DOHH2 (cell line): ENCODE measurements around the gene LRRC61.
"Not testable (repeated sequence)": the region's sequence is repeated elsewhere in the genome, so short reads cannot be mapped to it uniquely, and the experiment has no call there.

Experiments used
- H3F3A ChIP-seq: fragments of 200-600 bp; sonication (generic), shearing (Covaris generic); 2 replicates; pipeline ENCODE4 v1.6.0; 2016; ENCODE audit warnings: antibody characterized with exemption, mild to moderate bottlenecking; ENCODE audit not compliant: control insufficient read depth, insufficient read depth
- H3K27ac ChIP-seq: fragments of 200-600 bp; sonication (generic); 2 replicates; pipeline ENCODE4 v1.5.1; 2014; ENCODE audit warnings: low read depth, mild to moderate bottlenecking, low read length, moderate library complexity
- H3K27me3 ChIP-seq: fragments of 200-600 bp; sonication (generic); 2 replicates; pipeline ENCODE4 v1.6.1; 2014; ENCODE audit warnings: mild to moderate bottlenecking, low read length, mixed read lengths; ENCODE audit not compliant: control insufficient read depth
- H3K36me3 ChIP-seq: fragments of 200-600 bp; sonication (generic); 2 replicates; pipeline ENCODE4 v1.6.1; 2014; ENCODE audit warnings: mild to moderate bottlenecking, low read length, moderate library complexity, mixed read lengths; ENCODE audit not compliant: control insufficient read depth
- H3K4me1 ChIP-seq: fragments of 200-600 bp; sonication (generic); 2 replicates; pipeline ENCODE4 v1.6.1; 2014; ENCODE audit warnings: mild to moderate bottlenecking, low read length, mixed read lengths; ENCODE audit not compliant: control insufficient read depth
- H3K4me2 ChIP-seq: fragments of 200-600 bp; sonication (generic); 2 replicates; pipeline ENCODE4 v1.6.0; 2014; ENCODE audit warnings: mild to moderate bottlenecking, low read length, moderate library complexity
- H3K4me3 ChIP-seq: fragments of 200-600 bp; sonication (generic); 2 replicates; pipeline ENCODE4 v1.5.1; 2014; ENCODE audit warnings: mild to moderate bottlenecking, low read length, mixed read lengths
- H3K79me2 ChIP-seq: fragments of 200-600 bp; sonication (generic); 2 replicates; pipeline ENCODE4 v1.6.1; 2014; ENCODE audit warnings: mild to moderate bottlenecking, low read length, mixed read lengths; ENCODE audit not compliant: control insufficient read depth
- H3K9me2 ChIP-seq: fragments of 200-600 bp; sonication (generic); replicated peaks from 2 replicates; pipeline ENCODE4 v1.6.1; 2014; ENCODE audit warnings: mild to moderate bottlenecking, low read length, mixed read lengths; ENCODE audit not compliant: control insufficient read depth
- H3K9me3 ChIP-seq: fragments of 200-600 bp; sonication (generic); 2 replicates; pipeline ENCODE4 v1.6.1; 2014; ENCODE audit warnings: antibody characterized with exemption, low read length, mixed read lengths; ENCODE audit not compliant: control insufficient read depth, insufficient read depth
- H4K20me1 ChIP-seq: fragments of 200-600 bp; sonication (generic); 2 replicates; pipeline ENCODE4 v1.6.0; 2014; ENCODE audit warnings: low read depth, mild to moderate bottlenecking, antibody characterized with exemption, low read length, moderate library complexity; ENCODE audit not compliant: control insufficient read depth, insufficient read depth
- CTCF ChIP-seq: fragments of 200-600 bp; sonication (generic); IDR thresholded peaks from one replicate; pipeline ENCODE4 v1.5.1; 2014; ENCODE audit warnings: antibody characterized with exemption, mild to moderate bottlenecking, low read depth, low read length; ENCODE audit not compliant: poor library complexity, severe bottlenecking

Gene LRRC61

GRCh38 chr7:150285849-150286754, 37.1 kb upstream of the LRRC61 start:
- not testable (repeated sequence) for H3K4me2 ChIP-seq
- peak; percentile 61 for TF ChIP-seq CTCF

GRCh38 chr7:150287815-150288214, 35.3 kb upstream of the LRRC61 start:
- not testable (repeated sequence) for H3K9me3 ChIP-seq, H4K20me1 ChIP-seq, H3K4me2 ChIP-seq

More at GRCh38 chr7:150285849-150286754, 37.1 kb upstream of the LRRC61 start:
- H3K9me3 ChIP-seq, H3K4me1 ChIP-seq, H4K20me1 ChIP-seq, H3F3A ChIP-seq, H3K27me3 ChIP-seq, H3K4me3 ChIP-seq, H3K36me3 ChIP-seq, H3K79me2 ChIP-seq, H3K9me2 ChIP-seq, H3K27ac ChIP-seq: not testable (repeated sequence)

GRCh38 chr7:150288816-150289215, 34.3 kb upstream of the LRRC61 start:
- H3K27me3 ChIP-seq, H3K4me3 ChIP-seq, H3K79me2 ChIP-seq, H3K9me3 ChIP-seq, H3K36me3 ChIP-seq, H3K27ac ChIP-seq, H3K4me2 ChIP-seq, H3F3A ChIP-seq, H3K4me1 ChIP-seq, H4K20me1 ChIP-seq, H3K9me2 ChIP-seq: not testable (repeated sequence)

More at GRCh38 chr7:150287815-150288214, 35.3 kb upstream of the LRRC61 start:
- not testable (repeated sequence) for H3K79me2 ChIP-seq, H3K27me3 ChIP-seq, H3F3A ChIP-seq, H3K36me3 ChIP-seq, H3K27ac ChIP-seq, H3K9me2 ChIP-seq, H3K4me3 ChIP-seq, H3K4me1 ChIP-seq

- H3K79me2 ChIP-seq, H3K4me1 ChIP-seq, H3K27me3 ChIP-seq, H3K4me3 ChIP-seq, H3K9me2 ChIP-seq, H3F3A ChIP-seq, H4K20me1 ChIP-seq, H3K4me2 ChIP-seq, H3K27ac ChIP-seq, H3K9me3 ChIP-seq, H3K36me3 ChIP-seq: not testable (repeated sequence)
Measured at GRCh38 chr7:150290317-150290716, 32.8 kb upstream of the LRRC61 start.

- not testable (repeated sequence) for H3F3A ChIP-seq, H3K4me2 ChIP-seq, H3K79me2 ChIP-seq, H3K9me2 ChIP-seq, H3K27ac ChIP-seq, H3K4me3 ChIP-seq, H3K9me3 ChIP-seq, H3K27me3 ChIP-seq, H3K4me1 ChIP-seq, H4K20me1 ChIP-seq, H3K36me3 ChIP-seq
Measured at GRCh38 chr7:150295027-150295426, 28.1 kb upstream of the LRRC61 start.

- H3K9me3 ChIP-seq, H3K79me2 ChIP-seq, H3K4me1 ChIP-seq, H3K27ac ChIP-seq, H3K4me3 ChIP-seq, H3F3A ChIP-seq, H4K20me1 ChIP-seq, H3K9me2 ChIP-seq, H3K27me3 ChIP-seq, H3K4me2 ChIP-seq, H3K36me3 ChIP-seq: not testable (repeated sequence)
Measured at GRCh38 chr7:150295614-150296013, 27.5 kb upstream of the LRRC61 start.

- H4K20me1 ChIP-seq: not testable (repeated sequence)
Measured at GRCh38 chr7:150296802-150297201, 26.4 kb upstream of the LRRC61 start.

More at GRCh38 chr7:150296802-150297201, 26.4 kb upstream of the LRRC61 start:
- H3K4me1 ChIP-seq, H3K36me3 ChIP-seq, H3K27me3 ChIP-seq, H3K9me3 ChIP-seq, H3K79me2 ChIP-seq, H3K4me3 ChIP-seq, H3F3A ChIP-seq, H3K27ac ChIP-seq, H3K9me2 ChIP-seq, H3K4me2 ChIP-seq: not testable (repeated sequence)
